Activated CD4-positive, alpha-beta T cell treated with anti-CD3 and anti-CD28 coated beads, Interleukin-2, amount 50 U/mL, for 48 hours (primary cell): Measurements from ENCODE around the gene ABHD10.
"Not testable (repeated sequence)": the region's sequence is repeated elsewhere in the genome, so short reads cannot be mapped to it uniquely, and the experiment has no call there.

Source experiments
- DNase-seq, 2 experiments: peaks; one replicate each; pipeline ENCODE4 v3.0.0-alpha.2; 2020

ABHD10 gene

DNA sequence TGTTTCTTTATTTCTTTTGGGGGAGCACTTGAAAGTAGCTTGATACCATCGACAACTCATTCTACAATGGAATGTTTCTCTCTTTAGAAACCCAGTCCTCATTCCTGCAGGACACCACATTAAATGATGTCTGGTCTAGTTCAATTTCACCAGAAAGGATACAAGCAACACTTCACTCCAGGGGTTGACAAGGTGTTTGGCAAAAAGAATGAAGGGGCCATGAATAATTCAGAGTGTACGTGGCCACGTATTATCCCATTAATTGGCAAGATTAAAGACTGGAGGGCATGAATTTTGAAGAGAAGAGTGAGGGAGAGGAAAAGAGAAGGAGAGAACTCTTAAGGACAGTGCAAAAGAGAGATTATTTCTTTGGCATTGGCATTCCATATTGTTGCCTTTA is 56.4 kb downstream of the ABHD10 start:
- DNase-seq = no peak

GRCh38 chr3:112037194-112037593 is 58.4 kb downstream of the ABHD10 start:
- DNase-seq = not testable (repeated sequence)

- no peak for DNase-seq
These were observed 60.0 kb downstream of the ABHD10 start for GRCh38 chr3:112038863-112039262.

DNA sequence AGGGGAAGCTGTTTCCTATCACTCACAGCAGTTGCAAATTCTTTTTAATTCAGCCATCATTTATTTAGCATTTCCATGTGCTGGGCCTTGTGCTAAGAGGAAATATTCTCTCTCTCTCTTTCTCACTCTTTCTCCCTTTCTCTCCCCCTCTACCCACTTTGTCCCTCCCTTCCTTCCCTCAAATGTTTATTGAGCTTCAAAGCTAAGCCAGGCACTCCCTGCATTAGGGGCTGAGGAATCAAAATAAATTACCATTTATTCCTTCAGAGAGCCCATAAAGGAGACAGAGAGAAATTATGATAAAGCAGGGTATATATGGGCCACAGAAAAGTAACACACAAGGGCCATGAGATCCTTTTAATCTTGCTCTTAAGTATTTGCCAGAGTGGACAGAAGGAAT is 62.5 kb downstream of the ABHD10 start:
- DNase-seq = no peak

DNA sequence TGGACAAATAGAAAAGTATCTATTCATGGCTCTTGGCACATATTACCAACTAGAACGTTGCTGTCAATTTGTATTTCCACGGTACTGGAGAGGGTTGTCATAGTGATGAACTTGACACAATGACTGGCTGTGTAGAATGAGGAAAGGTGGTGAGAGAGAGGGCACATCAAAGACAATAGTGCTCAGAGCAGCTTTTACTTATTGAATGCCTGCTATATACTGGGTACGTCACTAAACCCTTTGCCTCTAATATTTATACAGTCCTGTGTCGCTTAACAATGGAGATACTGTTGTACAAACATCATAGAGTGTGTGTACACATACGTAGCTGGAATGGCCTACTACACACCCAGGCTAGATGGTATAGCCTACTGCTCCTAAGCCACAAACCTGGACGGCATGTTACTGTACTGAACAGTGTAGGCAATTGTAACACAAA is 64.0 kb downstream of the ABHD10 start:
- no peak for DNase-seq
